Skin epidermis (tissue), 12 donors: ENCODE results near the gene LDLRAP1.
A peak's percentile ranks its signal among the peaks of the same experiment; 100 is the strongest.

ENCODE experiments used
- H3K27ac ChIP-seq, 21 experiments: fragments of 200-600 bp; sonication (generic) in 11 of 21; one replicate each; pipeline ENCODE4 v1.5.0; 2020; ENCODE audit warnings: mild to moderate bottlenecking in 3 of 21, inconsistent platforms in 2 of 21, moderate library complexity in 2 of 21
- H3K4me3 ChIP-seq, 7 experiments: fragments of 200-600 bp; sonication (generic) in 2 of 7; one replicate each; pipeline ENCODE4 v1.5.0; 2020; ENCODE audit warnings: inconsistent platforms in 2 of 7, mild to moderate bottlenecking in 2 of 7, moderate library complexity in 1 of 7

Gene LDLRAP1

GRCh38 chr1:25615563-25616094 is 72.2 kb downstream of the LDLRAP1 start:
- H3K4me3 ChIP-seq, result peak overlapping the region; percentile 39 to 84 (median 48)
- H3K27ac ChIP-seq, result peak overlapping the region in 18 of 21 experiments; percentile 11 to 79 (median 54)

DNA sequence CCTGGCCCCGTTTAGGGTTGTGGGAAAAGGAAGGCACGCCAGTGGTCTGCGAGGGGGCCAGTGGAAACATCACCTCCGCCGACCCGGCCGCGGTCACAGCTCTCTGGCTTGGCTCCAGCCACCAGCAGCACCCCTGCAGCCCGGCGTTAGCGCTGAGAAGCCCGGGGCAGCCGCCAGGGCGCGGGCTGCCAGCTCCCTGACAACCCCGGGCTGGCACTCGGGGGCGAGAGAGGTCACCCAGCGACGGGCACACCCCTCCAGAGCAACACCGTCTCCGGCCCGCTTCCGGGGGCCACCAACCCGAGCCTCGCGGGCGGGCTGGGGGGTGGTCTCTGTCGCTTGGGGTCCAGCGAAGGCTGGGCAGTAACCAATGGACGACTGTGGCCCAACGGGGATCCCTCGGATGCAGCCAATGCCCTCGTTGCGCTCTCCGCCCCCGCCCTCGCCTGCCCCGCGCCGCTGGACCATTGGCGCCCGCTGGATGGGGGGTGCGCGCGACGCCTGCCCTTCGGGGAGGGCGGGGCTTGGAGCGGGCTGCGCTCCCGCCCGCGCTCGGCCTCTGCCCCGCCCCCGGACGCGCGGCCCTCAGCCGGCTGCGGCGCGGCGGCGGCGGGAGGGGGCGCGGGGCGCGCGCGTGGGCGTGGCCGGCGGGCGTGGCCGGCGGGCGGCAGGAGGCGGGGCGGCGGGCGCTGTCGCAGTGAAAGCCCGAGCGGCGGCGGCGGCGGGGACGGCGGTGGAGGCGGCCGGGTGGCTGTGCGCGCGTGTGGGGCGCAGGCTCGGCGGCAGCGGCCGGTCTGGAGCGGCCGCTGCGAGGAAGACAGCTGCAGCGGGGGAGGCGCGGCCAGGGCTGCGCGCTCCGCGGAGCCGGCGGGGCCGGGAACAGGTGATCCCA is 72.9 kb downstream of the LDLRAP1 start, which contains the start of gene MAN1C1:
Gene MAN1C1, plus strand, starts transcription at position 697 of the 892 bp plus-strand sequence. CDS start 1,007 bp downstream, outside the sequence.
- peak within 1 kb of the TSS; percentile 63 to 84 (median 70) for H3K4me3 ChIP-seq
- H3K27ac ChIP-seq, result peak within 1 kb of the TSS; percentile 11 to 84 (median 64)

GRCh38 chr1:25616987-25617624 is 73.7 kb downstream of the LDLRAP1 start:
- H3K4me3 ChIP-seq, result peak overlapping the region; percentile 63 to 84 (median 70)
- peak overlapping the region in 20 of 21 experiments; percentile 34 to 84 (median 61) for H3K27ac ChIP-seq

DNA sequence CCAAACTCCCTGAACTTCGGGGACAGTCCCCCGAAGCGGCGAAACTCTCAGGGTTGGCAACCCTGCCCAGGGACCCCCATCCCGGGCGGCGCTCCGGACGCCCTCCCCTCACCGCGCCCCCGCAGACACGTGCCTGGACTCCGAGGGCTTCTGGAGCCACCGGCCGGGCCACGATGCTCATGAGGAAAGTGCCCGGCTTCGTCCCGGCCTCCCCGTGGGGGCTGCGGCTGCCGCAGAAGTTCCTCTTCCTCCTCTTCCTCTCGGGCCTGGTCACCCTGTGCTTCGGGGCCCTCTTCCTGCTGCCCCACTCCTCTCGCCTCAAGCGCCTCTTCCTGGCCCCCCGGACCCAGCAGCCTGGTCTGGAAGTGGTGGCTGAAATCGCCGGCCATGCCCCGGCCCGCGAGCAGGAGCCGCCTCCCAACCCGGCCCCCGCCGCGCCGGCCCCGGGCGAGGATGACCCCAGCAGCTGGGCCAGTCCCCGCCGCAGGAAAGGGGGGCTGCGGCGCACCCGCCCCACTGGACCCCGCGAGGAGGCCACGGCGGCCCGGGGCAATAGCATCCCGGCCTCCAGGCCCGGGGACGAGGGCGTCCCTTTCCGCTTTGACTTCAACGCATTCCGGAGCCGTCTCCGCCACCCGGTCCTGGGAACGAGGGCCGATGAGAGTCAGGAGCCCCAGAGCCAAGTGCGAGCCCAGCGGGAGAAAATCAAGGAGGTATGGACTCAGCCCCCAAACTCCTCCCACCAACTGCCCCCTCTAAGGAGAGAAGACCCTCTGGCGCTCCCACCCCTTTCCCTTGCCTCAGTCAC is 74.4 kb downstream of the LDLRAP1 start:
- Histone ChIP-seq H3K27ac (peak overlapping the region in 12 of 21 experiments; percentile 12 to 84 (median 60)), H3K4me3 (peak overlapping the region; percentile 63 to 84 (median 70))

GRCh38 chr1:25618433-25618808 is 75.0 kb downstream of the LDLRAP1 start:
- peak overlapping the region in 9 of 21 experiments; percentile 46 to 84 (median 60) for H3K27ac ChIP-seq
- peak overlapping the region; percentile 63 to 84 (median 70) for H3K4me3 ChIP-seq
